NCI-H1436 (cell line): Measurements from ENCODE around the gene ZNF469.
"Not testable (repeated sequence)": the region's sequence is repeated elsewhere in the genome, so short reads cannot be mapped to it uniquely, and the experiment has no call there.

Source experiments
- DNase-seq: peaks from one replicate; lab custom pipeline; 2025; lab: John Stamatoyannopoulos, UW

The ZNF469 gene

DNA sequence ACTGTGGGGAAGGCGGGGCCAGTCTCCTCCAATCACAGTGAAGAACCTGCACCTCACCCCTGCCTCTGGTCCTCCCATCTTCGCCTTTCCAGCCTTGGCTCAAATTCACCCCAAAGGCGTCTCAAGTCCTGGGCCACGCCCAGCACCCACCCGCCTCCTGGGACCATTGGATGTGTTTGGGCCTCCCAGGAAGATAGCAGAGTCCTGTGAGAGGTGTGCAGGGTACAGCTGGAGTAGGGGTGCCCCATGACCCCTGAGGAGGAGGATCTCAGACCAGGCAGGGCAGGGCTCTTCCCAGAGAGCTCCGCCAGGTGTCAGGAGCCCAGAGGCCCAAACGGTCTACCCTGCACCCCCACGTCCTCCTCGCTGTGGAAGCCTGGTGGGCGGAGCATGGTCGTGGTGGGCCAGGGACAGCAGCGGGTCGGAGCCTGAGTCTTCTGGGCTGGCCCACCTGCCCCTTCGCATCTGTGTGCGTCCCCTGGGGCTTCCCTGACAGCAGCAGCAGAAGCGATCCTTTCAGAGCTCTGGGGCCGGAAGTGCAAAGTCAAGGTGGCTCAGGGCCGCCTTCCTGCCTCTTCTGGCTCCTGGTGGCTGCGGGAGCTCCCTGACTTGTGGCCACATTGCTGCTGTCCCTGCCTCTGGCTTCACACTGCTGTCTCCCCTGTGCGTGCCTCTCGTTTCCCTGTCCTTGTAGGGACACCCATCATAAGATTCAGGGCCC lies 34.9 kb upstream of the ZNF469 start:
- DNase-seq = no peak

DNA sequence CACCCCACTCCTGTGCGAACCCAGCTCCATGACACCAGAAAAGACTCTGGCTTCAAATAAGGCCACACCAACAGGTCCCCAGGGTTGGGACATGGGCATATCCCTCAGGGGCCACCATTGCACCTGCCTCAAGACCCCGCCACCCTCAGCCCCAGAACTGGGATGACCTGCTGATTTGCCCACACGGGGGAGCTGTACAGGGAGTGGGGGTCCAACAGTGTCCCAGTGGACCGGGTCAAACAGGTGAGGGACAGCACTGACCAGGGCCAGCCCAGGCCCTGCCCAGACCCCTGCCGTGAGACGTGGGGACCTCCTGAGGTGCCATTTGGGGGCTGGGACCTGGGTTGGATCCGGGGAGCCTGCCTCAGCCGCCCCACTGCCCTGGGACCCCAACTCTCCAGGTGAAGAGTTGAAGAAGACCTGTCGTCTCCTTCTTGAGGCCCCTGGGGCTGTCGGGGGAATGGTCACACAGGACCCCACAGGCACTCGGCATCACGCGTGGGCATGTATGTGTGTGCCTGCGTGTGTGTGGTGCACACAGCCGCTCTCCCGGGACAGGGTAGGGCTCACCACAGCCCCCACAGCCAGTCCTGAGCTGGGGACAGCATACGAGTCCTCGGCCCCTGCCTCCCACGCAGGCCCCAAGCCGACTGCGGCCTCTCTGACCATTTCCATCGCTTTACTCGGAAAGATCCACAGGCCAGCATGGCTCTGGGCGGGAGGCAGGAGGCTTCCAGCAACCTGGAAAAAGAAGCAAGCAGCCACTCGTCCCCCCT lies 34.2 kb upstream of the ZNF469 start:
- DNase-seq = no peak

DNA sequence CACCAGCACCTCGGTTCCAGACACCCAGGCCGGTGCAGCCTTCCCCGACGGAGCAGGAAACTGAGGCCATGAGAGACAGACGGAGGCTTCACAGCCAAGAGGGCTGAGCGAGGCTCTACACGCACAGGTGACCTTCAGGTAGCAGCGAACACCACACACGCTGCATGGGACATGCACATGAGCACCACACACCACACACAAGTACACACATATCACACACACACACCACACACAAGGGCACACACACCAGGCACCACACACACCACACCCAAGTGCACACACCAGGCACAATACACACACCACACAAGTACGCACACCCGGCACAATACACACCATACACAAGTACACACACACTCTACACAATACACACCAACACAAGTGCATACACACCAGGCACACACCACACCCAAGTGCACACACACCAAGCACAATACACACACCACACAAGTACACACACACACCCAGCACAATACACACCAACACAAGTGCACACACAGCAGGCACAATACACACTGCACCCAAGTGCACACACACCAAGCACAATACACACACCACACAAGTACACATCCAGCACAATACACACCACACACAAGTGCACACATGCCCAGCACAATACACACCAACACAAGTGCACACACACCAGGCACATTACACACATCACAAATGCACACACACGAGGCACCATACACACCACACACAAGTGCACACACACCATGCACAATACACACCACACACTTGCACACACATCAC lies 33.4 kb upstream of the ZNF469 start:
- DNase-seq = no peak

DNA sequence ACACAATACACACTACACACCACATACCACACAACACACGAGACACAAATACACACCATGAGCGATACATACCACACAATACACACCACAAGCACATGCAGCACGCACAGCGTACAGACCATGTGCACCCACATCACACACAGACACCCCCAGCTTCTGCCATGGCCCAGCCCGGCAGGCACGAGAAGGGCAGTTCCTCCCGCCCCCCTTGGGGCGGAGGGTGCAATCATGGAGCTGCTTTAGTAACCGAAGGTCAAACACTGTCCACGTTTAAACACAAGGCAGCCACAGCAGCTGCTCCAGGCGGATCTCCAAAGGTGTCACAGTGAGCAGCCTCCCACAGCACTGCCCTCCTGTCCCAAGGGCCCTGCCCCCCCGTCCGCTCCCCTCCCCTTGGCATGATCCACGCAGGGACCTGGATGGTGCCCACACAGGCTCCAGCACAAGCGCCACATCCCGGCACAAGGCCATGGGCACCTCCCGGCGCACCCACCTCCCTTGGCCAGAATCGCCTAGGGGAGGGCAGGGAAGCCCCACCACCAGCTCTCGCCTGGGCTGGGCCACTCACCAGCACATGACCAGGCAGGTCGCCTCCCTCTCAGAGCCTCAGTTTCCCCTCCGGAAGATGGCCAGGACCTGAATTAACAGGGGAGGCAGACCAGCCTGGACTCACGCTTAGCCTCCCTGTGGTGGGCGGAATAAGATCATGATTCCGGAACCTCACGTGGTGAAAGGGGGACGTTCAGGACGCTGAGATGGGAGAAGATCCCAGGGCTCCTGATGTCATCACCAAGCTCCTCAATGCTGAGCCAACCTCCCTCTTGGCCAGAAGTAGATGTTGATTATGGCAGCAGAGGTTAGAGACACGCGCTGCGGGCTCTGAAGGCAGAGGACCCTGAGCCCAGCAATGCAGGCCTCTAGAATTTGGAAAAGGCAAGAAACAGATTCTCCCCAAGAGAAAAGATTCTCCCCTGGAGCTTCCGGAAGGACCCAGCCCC lies 32.6 kb upstream of the ZNF469 start:
- no peak for DNase-seq

DNA sequence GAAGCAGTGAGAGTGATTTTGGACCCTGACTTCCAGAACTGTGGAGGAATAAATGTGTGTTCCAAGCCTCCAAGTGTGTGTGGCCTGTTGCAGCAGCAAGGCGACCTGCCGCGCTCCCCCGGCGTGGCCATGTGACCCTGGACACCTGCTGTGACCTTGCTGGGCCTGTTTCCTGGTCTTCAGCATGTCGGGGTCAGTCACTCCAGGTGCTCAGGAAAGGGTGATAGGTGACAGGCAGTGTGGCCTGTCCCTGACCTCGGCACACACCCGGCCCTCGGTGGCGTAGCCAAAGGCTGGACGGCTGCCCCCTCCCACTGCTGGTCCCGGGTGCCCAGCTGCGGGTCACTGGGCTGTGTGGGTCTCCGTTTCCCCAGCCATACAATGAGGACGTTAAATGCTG lies 31.8 kb upstream of the ZNF469 start:
- no peak for DNase-seq

DNA sequence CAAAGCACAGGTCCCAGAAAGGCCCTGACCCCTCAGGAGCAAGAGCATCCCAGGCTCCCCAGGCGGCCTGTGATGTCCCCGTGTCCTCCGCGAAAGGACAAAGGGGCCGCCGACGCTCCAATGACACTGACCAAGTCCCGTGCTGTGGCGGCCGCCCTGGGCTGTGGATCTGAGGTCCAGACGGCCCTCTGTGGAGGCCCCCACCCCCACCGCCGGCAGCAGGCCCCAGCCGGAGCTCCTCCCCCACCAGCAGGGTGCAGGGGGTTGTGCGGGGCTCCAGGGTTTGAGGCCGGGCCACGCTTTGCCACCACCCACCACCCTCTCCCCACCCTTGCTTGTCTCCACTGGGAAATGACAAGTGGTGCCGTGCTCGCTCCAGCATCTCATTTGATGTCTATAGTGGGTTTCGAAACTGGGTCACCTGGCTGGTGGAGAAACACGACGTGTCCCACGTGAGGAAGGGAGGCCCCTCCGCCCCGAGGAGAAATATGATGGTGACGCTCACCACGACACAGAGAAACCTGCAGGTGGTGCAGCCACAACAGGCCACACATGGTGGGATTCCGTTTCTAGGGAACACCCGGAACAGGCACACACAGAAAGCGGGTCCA lies 31.2 kb upstream of the ZNF469 start:
- no peak for DNase-seq

DNA sequence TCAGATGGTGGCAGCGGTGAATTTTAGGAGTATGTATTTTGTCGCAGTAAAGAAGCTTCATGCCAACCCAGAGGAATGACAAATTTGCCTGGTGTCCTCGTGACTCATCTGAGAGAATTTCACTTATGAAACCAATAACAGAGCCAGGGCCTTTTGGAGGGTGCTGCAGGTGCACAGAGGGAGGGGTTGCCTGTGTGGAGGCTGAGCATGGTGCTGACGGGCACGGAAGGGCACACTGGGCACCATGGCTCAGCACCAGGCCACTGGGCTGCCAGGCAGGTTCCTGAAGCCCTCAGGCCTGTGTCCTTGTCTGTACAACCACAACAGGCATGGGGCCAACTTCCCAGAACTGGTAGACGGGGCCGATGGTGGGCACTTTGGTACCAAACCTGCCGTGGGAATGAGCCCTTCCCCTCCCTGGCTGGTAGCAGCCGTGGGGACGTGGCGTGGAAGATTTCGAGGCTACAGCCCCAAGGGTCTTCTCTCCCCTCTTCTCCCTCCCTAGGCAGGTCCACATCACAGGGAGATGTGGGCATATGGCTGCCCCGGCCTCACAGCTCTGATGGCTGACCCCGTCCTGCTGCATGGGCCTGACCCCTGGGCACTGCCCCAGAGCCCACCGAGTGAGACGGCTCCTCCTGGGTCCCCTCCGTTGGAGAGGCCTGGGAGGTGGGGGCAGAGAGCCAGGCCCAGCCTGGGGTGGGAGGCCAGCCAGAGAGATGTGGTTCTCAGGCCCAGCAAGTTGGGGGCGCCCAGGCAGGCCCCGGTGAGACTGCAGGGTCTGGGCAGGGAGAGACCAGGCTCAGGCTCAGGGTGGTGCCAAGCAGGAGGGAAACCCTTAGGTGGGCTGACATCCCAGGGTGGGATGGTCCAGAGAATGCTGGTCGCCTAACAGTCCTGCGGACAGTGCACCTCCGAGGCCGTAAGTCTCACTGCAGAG lies 30.2 kb upstream of the ZNF469 start:
- no peak for DNase-seq

DNA sequence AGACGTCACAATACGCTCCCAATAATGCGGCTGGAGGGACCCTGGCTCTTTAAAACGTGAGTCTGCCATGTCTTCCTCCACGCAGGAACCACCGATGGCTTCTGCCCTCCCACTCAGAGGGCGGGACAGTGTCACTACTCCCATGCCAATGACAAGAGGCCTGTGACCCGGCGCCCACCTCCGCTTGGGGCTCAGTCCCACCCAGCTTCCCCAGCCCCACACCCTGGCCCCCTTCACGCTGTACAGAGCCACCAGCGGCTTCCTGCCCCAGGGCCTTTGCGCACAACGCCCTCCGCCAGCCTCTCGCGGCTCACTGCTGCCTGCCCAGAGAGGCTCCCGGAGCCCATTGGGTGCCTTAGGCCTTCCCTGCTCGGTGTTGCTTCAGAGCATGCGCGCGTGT lies 29.5 kb upstream of the ZNF469 start:
- DNase-seq = no peak

DNA sequence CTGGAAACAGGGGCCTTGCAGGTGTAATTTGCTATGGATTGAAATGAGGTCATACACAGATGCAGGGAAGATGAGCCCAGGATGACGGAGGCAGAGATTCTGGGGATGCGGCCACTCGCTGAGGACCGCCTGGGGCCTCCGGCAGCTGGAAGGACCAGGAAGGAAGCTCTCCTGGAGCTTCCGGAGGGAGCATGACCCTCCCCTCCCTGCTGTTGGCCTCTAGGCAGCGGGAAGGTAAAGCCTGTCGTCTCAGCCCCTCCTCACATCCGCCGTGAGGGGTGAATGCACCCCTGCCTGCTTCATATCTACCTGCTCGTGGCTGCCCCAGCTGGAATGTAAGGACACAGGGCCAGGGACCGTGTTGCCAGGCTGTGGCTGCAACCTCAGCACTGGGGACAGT lies 29.1 kb upstream of the ZNF469 start:
- no peak for DNase-seq

DNA sequence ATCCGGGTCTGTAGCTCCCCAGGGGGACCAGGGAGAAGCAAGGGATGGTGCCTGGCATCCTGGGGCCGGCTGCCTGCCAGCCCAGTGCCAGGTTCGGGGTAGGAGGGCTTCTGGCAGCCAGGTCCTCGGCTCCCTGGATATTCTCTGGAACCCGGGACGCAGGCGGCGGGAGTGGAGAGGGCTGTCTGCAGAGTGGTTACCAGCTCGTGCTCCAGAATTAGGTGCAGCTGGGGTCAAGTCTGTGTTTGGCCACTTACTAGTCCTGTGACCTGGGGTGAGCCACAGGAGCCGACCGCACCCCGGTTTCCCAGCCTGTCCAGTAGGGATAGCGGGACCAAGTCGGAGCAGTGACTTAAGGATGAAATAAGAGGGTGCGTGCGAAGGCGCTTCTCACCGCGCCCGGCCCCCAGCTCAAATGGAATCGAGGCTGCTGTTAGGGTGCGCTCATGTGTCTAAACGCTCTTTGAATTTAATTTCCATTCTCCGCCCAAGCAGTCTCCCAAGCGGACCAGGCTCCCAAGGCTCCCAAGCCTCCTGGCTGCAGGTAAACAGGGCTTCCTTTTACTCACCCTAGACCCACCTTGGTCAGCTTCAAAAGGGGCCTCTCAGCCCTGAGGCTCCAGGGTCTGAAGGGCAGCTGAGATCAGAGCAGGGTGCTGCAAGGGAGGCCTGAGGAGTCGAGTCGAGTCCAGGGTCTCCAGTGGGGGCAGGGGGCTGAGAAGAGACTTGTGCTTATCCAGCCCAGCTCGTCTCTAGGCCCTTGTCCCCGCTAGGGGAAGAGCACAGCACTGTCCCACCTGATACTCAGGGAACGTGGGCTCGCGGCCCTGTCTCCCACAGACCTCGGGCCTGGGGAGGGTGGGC lies 28.3 kb upstream of the ZNF469 start:
- no peak for DNase-seq

DNA sequence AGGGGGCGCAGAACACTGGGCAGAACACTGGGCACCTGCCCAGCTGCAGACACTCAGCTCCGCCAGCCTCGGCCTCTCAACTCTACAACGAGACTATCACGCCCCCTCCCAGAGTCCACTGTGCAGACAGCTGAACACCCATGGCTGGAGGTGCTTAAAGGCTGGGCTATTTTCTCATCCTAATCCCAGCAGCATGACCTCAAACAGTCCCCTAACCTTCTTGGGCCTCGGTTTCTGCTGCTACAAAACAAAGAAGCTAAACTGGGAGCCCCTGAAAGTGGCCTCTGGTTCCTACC lies 27.7 kb upstream of the ZNF469 start:
- DNase-seq = no peak

DNA sequence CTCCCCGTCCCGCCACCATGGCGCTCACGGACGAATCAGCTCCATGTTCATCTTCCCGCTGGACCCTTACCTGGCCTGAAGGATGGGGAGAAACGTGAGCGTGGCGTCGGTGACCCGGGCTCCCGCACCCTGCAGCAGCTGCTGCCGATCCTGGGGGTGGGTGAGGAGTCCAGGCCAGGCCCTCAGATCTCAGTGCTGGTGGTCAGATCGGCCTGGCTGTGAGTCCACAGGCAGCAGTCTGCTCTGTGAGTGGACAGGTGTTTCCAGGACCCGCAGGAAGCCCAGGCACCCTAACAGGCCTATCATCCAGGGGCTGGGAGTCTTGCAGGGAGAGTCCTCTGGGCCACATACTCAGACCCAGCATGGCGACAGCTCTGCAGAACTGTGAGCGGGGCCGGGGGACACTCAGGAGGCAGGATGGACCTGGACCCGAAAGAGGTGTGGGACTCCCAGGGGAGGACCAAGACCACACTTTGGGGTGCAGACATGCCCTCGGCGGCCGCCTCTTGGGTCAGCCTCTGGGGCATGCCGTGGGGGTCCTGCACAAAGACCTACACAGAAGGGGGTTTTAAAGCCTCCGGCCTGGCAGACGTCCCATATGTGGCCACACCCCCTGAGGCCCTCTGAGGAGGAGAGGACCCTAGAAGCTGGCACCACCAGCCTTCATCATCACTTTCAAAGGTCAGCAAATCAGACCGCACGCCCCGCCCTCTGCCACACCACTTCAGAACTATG lies 27.2 kb upstream of the ZNF469 start:
- no peak for DNase-seq

DNA sequence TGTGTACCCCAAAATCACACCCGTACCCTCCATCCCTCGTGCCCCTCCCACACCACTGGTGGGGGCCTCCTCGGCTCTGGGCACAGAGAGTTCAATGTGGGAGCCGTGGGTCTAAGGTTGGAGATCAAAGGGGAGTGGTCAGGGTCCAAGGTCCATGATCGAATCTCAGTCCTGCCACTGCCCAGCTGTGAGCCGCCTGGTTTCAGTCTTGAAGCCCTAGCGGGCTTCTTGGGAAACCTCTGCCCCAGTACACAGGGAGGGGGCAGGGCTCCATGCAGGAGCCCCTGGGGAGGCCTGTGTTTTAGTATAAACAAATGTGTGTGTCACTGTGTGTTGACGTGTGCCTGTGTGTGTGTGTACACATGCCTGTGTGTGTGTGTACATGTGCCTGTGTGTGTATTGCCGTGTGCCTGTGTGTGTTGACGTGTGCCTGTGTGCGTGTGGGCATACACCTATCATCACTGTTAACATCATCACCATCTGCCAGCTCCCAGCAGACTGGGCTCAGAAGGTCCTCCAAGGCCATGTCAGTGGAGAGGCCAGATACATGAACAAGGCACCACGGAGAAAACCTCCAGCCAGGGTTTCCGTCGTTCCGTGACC lies 26.5 kb upstream of the ZNF469 start:
- DNase-seq = no peak

DNA sequence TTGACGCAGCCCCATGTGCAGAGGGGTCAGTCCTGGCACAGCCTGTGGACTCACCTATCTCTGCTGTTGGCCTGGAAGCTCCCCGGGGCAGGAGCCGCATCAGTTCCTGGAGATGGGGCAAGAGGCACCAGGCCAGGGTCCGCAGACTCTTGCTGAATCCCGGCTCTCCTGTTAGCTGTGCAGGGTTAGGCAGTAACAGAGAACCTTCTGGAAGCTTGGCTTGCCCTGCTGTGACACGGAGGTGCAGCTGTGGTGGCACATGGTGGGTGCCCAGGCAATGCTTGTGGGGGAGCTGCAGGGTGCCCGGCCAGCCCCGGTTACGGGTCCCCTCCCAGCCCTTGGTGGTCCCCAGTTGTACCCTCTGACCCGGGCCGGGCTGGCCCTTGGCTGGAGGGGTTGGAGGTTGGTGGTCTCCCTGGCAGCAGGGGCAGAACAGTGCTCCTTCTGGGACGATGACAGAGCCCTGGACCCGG lies 26.0 kb upstream of the ZNF469 start:
- no peak for DNase-seq

DNA sequence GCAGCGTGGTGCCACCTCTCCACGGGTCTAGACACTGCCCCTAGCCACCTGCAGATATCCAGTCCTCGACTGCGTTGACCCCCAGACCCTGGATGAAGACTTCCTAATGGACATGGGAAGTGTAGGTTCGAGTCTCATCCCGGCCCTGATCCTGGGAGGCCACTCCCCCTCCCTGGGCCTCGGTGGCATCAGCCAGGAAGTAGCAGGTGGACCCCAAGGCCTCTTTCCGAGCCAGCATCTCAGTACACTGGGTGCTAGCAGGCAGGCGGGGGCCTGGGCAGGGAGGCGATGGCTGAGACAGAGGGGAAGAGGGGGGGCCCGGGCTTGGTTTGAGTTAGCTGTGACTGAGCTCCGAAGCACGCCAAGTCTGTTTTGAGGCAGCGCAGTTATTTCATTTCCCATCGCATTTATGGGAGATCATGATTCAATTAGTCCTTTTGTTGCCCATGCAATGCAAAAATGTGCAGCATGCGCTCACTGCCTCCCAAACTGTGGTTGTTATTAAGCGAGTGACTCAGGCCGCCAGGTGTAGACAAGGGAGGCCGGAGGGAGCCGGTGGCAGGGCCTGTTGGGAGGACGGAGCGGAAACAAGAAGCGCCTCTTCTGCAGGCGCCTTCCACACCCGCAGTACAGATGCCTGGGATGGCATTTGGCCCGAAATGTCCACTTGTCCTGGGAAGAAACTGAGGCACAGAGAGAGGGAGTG lies 25.3 kb upstream of the ZNF469 start:
- no peak for DNase-seq

DNA sequence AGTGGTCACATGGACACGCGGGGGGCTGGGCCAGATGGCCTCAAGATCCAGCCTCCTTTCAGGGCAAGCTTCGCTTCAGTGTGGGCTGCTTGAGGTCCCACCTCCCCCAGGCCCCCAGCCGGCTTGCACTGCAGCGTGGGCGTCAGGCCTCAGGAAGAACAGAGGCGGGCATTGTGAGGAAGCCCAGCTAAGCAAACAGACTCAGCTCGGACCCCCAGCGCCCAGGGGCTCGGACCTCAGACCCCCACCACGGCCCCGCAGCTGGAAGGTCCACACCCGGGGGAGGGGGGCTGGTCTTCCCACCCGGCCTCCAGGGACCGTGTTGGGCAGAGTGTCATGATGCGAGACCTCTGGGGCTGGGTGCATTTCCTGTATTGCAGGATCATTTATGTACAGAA lies 24.7 kb upstream of the ZNF469 start:
- no peak for DNase-seq

DNA sequence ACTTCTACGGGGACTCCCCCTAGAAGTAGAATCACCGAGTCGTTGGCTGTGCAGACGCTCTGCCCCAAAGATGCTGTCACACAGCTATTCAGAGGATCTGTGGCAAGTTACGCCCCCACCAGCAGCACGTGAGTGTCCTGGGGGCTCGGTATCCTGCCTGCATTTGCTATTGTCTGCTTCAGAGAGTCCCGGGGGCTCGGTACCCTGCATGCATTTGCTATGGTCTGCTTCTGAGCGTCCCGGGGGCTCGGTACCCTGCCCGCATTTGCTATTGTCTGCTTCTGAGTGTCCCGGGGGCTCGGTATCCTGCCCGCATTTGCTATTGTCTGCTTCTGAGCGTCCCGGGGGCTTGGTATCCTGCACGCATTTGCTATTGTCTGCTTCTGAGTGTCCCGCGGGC lies 23.8 kb upstream of the ZNF469 start:
- DNase-seq = no peak

DNA sequence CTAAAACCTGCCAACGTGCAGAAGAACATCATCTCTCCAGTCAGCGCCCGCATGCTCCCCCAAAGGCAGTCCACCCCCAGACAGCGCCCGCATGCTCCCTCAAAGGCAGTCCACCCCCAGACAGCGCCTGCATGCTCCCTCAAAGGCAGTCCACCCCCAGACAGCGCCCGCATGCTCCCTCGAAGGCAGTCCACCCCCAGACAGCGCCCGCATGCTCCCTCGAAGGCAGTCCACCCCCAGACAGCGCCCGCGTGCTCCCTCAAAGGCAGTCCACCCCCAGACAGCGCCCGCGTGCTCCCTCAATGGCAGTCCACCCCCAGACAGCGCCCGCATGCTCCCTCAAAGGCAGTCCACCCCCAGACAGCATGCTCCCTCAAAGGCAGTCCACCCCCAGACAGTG lies 22.4 kb upstream of the ZNF469 start:
- not testable (repeated sequence) for DNase-seq
